GM18951 (cell line): ENCODE data around the gene TANK.
"Not testable (repeated sequence)": the region's sequence is repeated elsewhere in the genome, so short reads cannot be mapped to it uniquely, and the experiment has no call there.

Experiments used
- POLR2A ChIP-seq: IDR thresholded peaks from 4 replicates; pipeline ENCODE4 v1.6.1; 2011; ENCODE audit warnings: mild to moderate bottlenecking; ENCODE audit not compliant: insufficient read length, insufficient read depth; ENCODE audit errors: extremely low read depth
- in situ Hi-C: fragments of 300-500 bp; cut with MboI; formaldehyde crosslinking; loops from one replicate; pipeline ENCODE4 v1.12.0; 2022; ENCODE audit warnings: low sequenced_read_pairs, mixed read lengths, inconsistent platforms; ENCODE audit not compliant: unreplicated experiment

TANK gene

DNA sequence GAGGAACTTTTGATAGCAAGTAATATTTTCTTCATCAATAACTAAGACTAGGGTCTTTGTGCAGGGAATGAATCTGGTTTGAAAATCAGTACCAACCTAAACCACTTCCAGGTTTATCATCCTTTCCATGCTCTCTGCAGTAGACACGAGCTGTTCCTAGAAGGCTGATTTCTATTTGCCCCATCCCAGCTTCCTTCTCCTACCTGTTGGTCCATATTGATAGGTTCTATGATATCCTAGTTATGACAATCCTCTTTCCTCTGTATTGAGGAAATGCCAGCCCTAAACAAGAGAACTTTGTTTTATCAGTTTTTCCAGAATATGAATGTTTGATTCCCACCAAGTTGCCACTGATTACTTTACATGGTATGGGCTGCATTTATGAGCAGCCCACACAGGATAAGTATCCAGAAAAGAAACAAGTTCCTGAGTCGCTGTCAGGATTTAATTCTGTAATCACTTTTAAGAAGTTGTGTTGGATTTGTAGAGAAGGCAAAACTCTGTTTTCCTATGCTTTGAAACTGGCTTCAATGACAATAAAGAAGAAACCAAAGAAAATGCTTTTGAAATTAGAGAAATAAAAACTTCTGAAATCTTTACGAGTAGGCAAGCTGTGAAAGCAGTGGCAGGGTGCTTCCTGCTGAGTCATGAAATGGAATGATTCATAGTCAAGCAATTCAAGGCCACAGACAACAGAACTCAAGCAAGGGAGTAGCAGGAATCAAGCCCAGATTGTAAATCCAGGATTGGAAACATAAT, 37.3 kb upstream of the TANK start:
- in situ Hi-C loops, result no loop called here

DNA sequence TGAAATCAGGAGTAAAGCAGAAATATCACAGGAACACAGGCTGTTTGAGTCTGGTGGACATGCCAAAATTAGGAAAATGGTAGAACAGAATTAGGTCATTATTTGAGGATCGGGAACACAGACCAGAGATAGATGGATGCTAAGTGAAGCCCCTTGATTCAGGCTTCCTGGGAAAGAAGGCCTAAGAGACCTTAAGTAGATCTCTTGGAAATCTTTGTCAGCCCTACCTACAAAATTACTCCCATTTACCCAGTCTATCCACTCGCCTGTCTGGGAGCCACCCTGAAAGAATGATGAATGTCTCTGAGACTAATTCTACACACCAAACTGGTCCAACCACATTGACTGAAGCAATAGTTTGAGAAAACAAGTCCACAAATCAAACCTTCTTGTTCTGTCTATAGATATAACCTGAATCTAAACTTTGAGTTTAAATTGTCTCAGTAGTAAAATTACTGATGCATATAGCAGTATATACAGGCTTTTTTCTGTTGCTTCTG, 36.6 kb upstream of the TANK start:
- no peak for TF ChIP-seq POLR2A
- in situ Hi-C loops, result no loop called here

More for the DNA sequence above, 37.3 kb upstream of the TANK start:
- no peak for TF ChIP-seq POLR2A

DNA sequence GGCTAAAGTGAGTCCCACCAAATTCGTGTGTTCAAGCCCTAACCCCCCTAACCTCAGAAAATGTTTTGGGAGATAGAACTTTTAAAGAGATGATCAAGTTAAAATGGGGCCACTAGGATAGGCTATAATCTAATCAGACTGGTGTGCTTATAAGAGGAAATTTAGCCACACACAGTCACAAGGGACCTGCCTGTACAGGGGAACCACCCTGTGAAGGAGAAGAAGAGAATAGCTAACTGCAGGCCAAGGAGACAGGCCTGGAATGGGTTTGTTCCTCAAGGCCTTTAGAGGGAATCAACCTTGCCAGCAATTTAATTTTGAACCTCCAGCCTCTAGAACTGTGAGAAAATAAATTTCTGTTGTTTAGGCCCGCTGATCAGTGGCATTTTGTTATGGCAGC, 36.0 kb upstream of the TANK start:
- TF ChIP-seq POLR2A, result no peak
- in situ Hi-C loops, result no loop called here

DNA sequence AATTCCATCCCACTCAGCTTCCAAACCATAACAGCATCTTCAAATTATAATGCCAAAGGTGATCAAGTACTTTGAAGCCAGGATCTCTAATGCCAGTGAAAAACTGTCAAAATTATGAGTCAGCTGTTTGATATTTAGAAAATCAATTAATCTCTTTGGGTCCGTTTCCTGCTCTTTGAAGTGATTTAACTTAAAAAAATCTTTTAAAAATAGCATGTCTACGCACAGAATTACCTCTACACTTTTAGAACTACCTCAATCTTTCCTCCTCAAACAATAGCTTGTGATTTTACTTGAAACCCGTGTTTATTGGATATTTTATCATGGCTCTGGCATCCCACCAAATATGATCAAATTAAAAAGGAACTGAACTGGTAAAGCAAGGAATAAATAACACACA, 31.3 kb upstream of the TANK start:
- in situ Hi-C loops, result no loop called here
- TF ChIP-seq POLR2A, result no peak

DNA sequence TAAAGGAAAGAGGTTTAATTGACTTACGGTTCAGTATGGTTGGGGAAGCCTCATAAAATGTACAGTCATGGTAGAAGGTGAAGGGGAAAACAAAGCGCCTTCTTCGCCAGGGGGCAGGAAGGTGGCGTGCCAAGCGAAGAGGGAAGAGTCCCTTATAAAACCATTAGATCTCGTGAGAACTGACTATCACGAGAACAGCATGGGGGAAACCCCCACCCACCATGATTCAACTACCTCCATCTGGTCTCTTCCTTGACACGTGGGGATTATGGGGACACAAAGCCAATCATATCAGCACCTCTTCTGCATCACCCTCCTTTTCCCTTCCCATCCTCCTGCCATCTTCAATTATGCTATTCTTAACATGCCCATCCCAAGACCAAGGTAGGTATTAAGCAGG, 29.9 kb upstream of the TANK start:
- in situ Hi-C loops, result no loop called here
- no peak for TF ChIP-seq POLR2A

DNA sequence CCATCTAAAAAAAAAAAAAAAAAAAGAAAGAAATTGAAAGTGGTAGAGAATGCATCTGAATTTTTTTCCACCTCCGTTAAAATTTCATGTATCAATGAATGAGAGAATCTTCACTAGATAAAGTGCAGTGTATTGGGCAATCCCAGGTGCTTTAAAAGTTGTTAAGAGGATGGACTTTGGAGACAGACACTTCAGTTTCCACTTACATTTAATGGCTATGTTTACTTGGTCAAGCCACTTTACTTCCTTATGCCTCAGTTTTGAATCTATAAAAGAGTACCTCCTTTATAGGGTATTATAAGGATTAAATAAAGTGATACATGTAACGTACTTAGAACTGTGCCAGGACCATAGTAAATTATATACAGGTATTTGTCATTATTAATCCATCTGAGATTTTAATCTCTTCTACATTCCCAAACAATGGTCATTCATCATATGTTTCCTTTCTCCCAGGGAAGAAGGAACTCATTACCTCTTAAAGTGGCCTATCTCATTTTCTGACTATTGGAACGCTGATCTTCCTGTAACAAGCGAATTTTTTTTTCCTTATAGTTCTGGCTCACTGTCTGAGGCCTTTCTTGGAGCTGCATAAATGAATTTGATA, 29.1 kb upstream of the TANK start:
- in situ Hi-C loops, result no loop called here
- no peak for TF ChIP-seq POLR2A

DNA sequence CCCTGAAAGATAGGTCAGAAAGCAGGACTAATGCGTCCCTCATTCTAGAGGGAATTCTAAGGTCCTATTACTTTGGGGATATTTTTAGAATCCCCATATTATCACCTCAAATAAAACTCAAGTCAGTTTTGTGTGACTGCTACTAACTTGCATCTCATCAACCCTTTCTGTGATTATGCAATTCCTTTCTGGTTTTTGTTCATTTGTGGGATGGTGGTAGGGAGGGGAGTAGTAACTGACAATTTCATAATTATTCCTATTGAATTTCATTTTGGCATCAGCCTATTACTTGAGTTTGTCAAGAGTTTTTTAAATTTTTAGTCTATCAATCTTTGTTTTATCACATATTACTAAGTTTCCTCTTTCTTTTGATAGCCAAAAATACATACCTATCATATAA, 28.4 kb upstream of the TANK start:
- TF ChIP-seq POLR2A, result no peak
- in situ Hi-C loops, result no loop called here

DNA sequence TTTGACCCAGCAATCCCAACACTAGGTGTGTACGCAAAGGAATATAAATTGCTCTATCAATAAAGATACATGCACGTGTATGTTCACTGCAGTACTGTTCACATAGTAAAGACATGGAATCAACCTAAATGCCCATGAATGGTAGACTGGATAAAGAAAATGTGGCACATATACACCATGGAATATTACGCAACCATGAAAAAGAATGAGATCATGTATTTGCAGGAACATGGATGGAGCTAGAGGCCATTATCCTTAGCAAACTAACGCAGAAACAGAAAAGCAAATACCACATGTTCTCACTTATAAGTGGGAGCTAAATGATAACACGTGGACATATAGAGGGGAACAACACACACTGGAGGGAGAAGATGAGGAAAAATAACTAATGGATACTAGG, 27.8 kb upstream of the TANK start:
- in situ Hi-C loops, result not testable (repeated sequence)

DNA sequence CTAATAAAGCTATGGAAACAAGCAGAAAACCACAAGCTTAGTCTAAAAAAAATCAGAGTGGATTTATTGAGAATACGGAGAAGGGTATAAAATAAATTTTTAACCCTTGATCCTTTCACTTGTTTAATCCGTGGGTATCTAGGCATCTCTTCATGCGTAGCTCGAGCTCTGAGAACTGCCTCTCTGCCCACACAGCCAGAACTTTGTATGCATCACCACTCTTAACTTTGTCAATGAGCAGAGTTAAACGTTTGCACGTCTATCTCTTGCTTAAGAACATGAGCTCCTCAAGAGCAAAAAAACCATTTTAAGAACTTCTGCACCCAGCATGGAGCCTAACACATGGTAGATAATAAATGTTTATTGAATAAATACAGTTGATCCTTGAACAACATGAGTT, 26.9 kb upstream of the TANK start:
- TF ChIP-seq POLR2A, result no peak

DNA sequence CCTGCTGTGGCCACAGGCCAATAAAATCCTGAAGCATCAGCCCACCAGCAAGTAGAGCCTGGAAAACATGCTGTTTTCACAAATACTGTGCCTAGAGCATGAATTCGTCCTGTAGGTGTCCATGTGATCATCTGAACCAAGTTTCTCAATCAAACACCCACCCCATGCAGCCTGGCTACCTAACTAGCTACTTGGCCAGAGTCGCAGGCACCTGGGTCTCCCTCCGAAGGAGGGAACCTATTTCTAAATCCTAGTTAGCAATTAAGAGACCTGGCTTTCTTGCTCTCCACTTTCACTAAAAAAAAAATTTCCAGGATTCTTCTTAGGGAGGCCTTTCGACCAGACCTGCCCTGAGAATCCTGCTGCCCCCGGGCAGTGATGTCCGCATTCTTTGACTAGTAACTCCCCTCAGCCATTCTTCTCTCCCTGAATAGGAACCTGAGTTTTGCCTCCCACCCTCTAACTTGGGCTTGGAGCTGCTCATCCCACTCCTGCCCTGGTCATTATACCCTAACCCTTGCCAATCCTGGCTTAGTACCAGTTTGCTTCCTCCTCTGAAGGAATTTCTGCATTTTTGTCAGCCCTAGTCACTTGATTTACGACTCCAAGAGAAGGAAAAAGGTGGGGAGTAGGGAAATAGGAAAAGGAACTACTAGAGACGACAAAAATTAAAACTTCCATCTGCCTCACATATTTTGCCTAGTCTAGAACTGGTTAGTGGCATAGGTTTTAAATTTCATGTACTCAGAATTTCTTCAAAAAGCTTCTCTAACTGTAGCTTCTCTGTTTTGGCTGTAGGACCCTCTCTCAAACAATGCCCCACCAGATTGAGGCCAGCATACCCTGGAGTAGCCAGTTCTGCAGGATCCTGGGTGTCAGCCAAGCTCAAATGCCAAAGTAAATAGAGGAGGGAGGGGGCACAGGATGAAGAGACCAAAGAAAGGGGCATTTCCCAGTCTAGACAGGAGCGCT, 25.4 kb upstream of the TANK start:
- TF ChIP-seq POLR2A, result no peak
- in situ Hi-C loops, result no loop called here

More for the DNA sequence above, 26.9 kb upstream of the TANK start:
- in situ Hi-C loops, result no loop called here

DNA sequence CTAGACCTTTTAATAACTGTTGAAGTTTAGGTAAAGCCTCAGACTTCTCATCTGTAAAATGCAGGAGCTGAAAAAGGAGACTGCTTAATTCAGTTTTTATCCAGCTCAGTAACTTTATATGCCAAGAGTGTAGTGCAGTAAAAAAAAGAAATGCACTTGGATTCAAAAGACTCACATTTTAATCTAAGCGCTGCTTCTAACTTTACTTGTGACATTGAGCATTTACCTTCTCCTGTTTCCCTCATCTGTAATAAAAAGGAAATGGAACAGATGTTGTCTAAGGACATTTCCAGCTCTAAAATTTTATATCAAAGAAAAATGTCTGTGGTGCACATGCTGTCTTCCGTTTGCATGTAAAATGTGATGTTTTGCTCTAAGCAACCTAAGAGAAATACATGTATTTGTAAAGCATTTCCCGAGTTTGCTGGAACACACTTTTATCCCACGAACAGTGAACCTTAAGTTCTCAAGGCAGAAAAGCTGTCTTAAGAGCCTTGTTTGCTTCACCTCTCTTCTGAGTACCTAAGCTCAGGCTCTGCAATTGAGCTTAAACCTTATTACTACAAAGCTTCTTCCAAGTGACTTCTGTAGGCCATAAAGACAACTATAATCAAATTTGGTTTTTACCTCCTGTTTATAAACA, 24.2 kb upstream of the TANK start:
- no peak for TF ChIP-seq POLR2A
- in situ Hi-C loops, result no loop called here

DNA sequence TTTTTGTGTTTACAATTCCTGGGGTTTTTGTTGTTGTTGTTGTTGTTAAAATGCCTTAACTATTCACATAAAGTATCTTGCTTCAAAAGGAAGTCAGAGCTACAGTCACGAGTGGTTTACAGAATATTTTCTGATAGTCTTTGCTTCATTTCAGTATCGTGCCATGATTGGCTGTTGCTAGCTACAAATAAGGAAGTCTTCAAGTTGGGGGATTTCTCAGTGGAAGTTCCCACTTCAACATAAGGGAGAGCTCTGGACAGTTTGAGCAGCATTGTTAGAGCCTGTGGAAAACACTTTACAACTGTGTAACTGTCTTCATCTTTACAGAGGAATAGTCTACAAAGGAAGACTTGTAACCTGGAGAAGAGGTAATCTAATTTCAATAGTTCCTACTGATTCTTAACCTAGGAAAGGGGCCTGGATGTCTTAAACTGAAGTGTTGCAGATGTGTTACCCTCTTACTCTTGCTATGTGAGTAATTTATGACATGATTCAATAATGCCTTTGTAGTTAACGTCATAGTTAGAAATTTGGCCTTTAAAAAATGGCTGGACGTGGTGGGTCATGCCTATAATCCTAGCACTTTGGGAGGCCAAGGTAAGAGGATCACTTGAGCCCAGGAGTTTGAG, 23.4 kb upstream of the TANK start:
- in situ Hi-C loops, result no loop called here

More for the DNA sequence above, 23.4 kb upstream of the TANK start:
- TF ChIP-seq POLR2A, result peak; percentile 71
